HG03342 (cell line): ENCODE results near the gene DAZAP1.
"Not testable (repeated sequence)": the region's sequence is repeated elsewhere in the genome, so short reads cannot be mapped to it uniquely, and the experiment has no call there.

Source experiments
- ATAC-seq: cut with Tn5 transposase; IDR thresholded peaks from one replicate; pipeline ENCODE4 v1.9.1; 2021; ENCODE audit warnings: mild to moderate bottlenecking, moderate library complexity; ENCODE audit not compliant: unreplicated experiment

The DAZAP1 gene

GRCh38 chr19:1410136-1410786, 2.9 kb downstream of the DAZAP1 start:
- no peak for ATAC-seq

- no peak for ATAC-seq
Measured at GRCh38 chr19:1410789-1411188, 3.4 kb downstream of the DAZAP1 start.

- ATAC-seq = no peak
Measured at GRCh38 chr19:1411255-1412191, 4.1 kb downstream of the DAZAP1 start.

- no peak for ATAC-seq
Measured at GRCh38 chr19:1412323-1412923, 5.0 kb downstream of the DAZAP1 start.

- no peak for ATAC-seq
Measured at GRCh38 chr19:1412995-1413800, 5.8 kb downstream of the DAZAP1 start.

- ATAC-seq = no peak
Measured at GRCh38 chr19:1416014-1416841, 8.8 kb downstream of the DAZAP1 start.

GRCh38 chr19:1417145-1417544, 9.8 kb downstream of the DAZAP1 start:
- ATAC-seq = no peak

GRCh38 chr19:1417681-1418495, 10.5 kb downstream of the DAZAP1 start:
- ATAC-seq = no peak

GRCh38 chr19:1418496-1418775, 11.1 kb downstream of the DAZAP1 start:
- no peak for ATAC-seq

- no peak for ATAC-seq
Measured at GRCh38 chr19:1418951-1419738, 11.8 kb downstream of the DAZAP1 start.

- not testable (repeated sequence) for ATAC-seq
Measured at GRCh38 chr19:1420085-1420484, 12.7 kb downstream of the DAZAP1 start.

- ATAC-seq = no peak
Measured at GRCh38 chr19:1420590-1420989, 13.2 kb downstream of the DAZAP1 start.

- no peak for ATAC-seq
Measured at GRCh38 chr19:1421218-1421957, 14.0 kb downstream of the DAZAP1 start.

- ATAC-seq = no peak
Measured at GRCh38 chr19:1421958-1422305, 14.5 kb downstream of the DAZAP1 start.

GRCh38 chr19:1422360-1422759, 15.0 kb downstream of the DAZAP1 start:
- no peak for ATAC-seq

GRCh38 chr19:1422943-1423342, 15.6 kb downstream of the DAZAP1 start:
- ATAC-seq = no peak

- ATAC-seq = no peak
Measured at GRCh38 chr19:1423436-1424191, 16.2 kb downstream of the DAZAP1 start.
